K562 (cell line): ENCODE data around the gene CD248. TPM values are rescaled to one million over a fixed set of nuclear protein-coding genes. Genes with fewer than 3 reads are reported as not detected.

ENCODE experiments used
- ATF2 ChIP-seq: sonication (generic); formaldehyde crosslinking; IDR thresholded peaks from 2 replicates; pipeline ENCODE4 v1.8.1; 2022; ENCODE audit warnings: missing genetic modification reagents
- BHLHE40 ChIP-seq: IDR thresholded peaks from 2 replicates; pipeline ENCODE4 v1.6.1; 2011; ENCODE audit warnings: low read length, improper control_type of control experiment
- CBFA2T2 ChIP-seq: fragments of 450-650 bp; conservative IDR thresholded peaks from 2 replicates; pipeline ENCODE4 v1.6.1; 2017; ENCODE audit warnings: mild to moderate bottlenecking
- CBX8 ChIP-seq: fragments of 200-600 bp; sonication (generic); IDR thresholded peaks from 2 replicates; pipeline ENCODE4 v1.6.1; 2012; ENCODE audit warnings: borderline replicate concordance, mixed run types, low read depth, mild to moderate bottlenecking, moderate library complexity, mixed read lengths, low read length, control low read depth, inconsistent platforms; ENCODE audit not compliant: poor library complexity, severe bottlenecking; ENCODE audit errors: extremely low read depth
- CHD7 ChIP-seq: fragments of 200-600 bp; sonication (generic); IDR thresholded peaks from one replicate; pipeline ENCODE4 v1.6.1; 2012; ENCODE audit warnings: mild to moderate bottlenecking, low read depth, low read length, inconsistent platforms
- FOXK2 ChIP-seq, 2 experiments: fragments of 450-650 bp; IDR thresholded peaks in 1 of 2; conservative IDR thresholded peaks in 1 of 2; 2 replicates each; pipeline ENCODE4 v1.6.1; 2016; ENCODE audit warnings: low read depth in 2 of 2, mild to moderate bottlenecking in 1 of 2
- MAFF ChIP-seq: IDR thresholded peaks from 2 replicates; pipeline ENCODE4 v1.6.1; 2012; ENCODE audit warnings: low read length, improper control_type of control experiment
- NFIX ChIP-seq: fragments of 250-450 bp; sonication (Bioruptor Pico); IDR thresholded peaks from 2 replicates; pipeline ENCODE4 v1.4.0; 2020; ENCODE audit warnings: low read depth, mild to moderate bottlenecking, moderate library complexity
- SIRT6 ChIP-seq: IDR thresholded peaks from one replicate; pipeline ENCODE4 v1.6.1; 2012; ENCODE audit warnings: low read depth, mild to moderate bottlenecking, control low read depth, inconsistent platforms, low read length, moderate library complexity
- TAL1 ChIP-seq: fragments of 450-650 bp; IDR thresholded peaks from 2 replicates; pipeline ENCODE4 v1.6.1; 2016; ENCODE audit warnings: mild to moderate bottlenecking
- TSHZ1 ChIP-seq: fragments of 250-450 bp; sonication (Bioruptor Pico); IDR thresholded peaks from 2 replicates; pipeline ENCODE4 v1.4.0; 2020; ENCODE audit warnings: mild to moderate bottlenecking, moderate library complexity
- polyA plus RNA-seq, 8 experiments: library from polyadenylated mRNA; depleted of rRNA in 4 of 8; stranded (reverse) in 5 of 8; unstranded in 3 of 8; fragments of >200 nt; fragmentation: Nextera tagmentation in 2 of 8; fragmentation: Illumina TruSeq in 1 of 8; extraction: Ambion mirVana in 2 of 8; extraction: Trizol in 1 of 8; gene quantifications; 2 replicates each; pipeline versions ENCODE4 v1.2.1 to v1.2.3, GENCODE V29; 2011 to 2014; ENCODE audit warnings: inconsistent platforms in 1 of 8, missing spikeins in 1 of 8
- total RNA-seq, 7 experiments: library from RNA; depleted of rRNA in 6 of 7; stranded (reverse); fragments of >200 nt in 6 of 7; fragmentation: Illumina TruSeq in 2 of 7; extraction: Trizol in 2 of 7; gene quantifications; 2 replicates each; pipeline versions ENCODE4 v1.2.1 to v1.2.3, GENCODE V29; 2011 to 2021; ENCODE audit warnings: low replicate concordance in 1 of 7

CD248 gene
- total and polyA plus RNA-seq, 9 of the 15 experiments (the other 6 are each of a cell fraction or from before 2014, with no cell fraction given) = 0.09 TPM; not detected in 8

- TF ChIP-seq TSHZ1 (CRISPR knock-in tag) (no peak), TAL1 (no peak), SIRT6 (no peak), NFIX (CRISPR knock-in tag) (no peak), MAFF (no peak), ATF2 (CRISPR knock-in tag) (no peak), BHLHE40 (no peak), FOXK2 (conservative IDR thresholded peaks at IDR 0.05 in 1 of 2, IDR thresholded peaks at IDR 0.05 in 1 of 2; ENCODE audit: low read depth in 2 of 2) (peak in 1 of 2 experiments; percentile 43; a peak in 2 of 4 replicates), CHD7 (no peak), CBFA2T2 (no peak), CBX8 (no peak)
These were observed 4.8 kb downstream of the CD248 start (continued) for GRCh38 chr11:66311965-66312548.
